KBM-7 (cell line): ENCODE data around the gene FASTKD1.
A peak's percentile ranks its signal among the peaks of the same experiment; 100 is the strongest.
"Not testable (repeated sequence)": the region's sequence is repeated elsewhere in the genome, so short reads cannot be mapped to it uniquely, and the experiment has no call there.

Experiments
- DNase-seq: peaks from one replicate; pipeline ENCODE4 v3.0.0-alpha.2; 2015
- in situ Hi-C: fragments of 300-500 bp; cut with MboI; formaldehyde crosslinking; loops from 2 replicates; pipeline ENCODE4 v1.14.3; 2020; ENCODE audit warnings: low sequenced_read_pairs, low pct_unique_long_range_greater_than_20kb, mixed read lengths

FASTKD1 gene

GRCh38 chr2:169573974-169574299 lies 272 bp upstream of the FASTKD1 start:
- in situ Hi-C loops = no loop called here
- no peak for DNase-seq

- no peak for DNase-seq
Observed at GRCh38 chr2:169572821-169573159, 875 bp downstream of the FASTKD1 start.

GRCh38 chr2:169572189-169572588 lies 1.5 kb downstream of the FASTKD1 start:
- in situ Hi-C loops = no loop called here
- no peak for DNase-seq

More at GRCh38 chr2:169572821-169573159, 875 bp downstream of the FASTKD1 start:
- in situ Hi-C loops = no loop called here

GRCh38 chr2:169571571-169571970 lies 2.1 kb downstream of the FASTKD1 start:
- in situ Hi-C loops = no loop called here
- DNase-seq = no peak

GRCh38 chr2:169570752-169571151 lies 2.9 kb downstream of the FASTKD1 start:
- DNase-seq, in situ Hi-C loops: not testable (repeated sequence)

- no peak for DNase-seq
- in situ Hi-C loops = no loop called here
Observed at GRCh38 chr2:169569948-169570347, 3.7 kb downstream of the FASTKD1 start.

- in situ Hi-C loops = no loop called here
- DNase-seq = no peak
Observed at GRCh38 chr2:169565686-169566085, 8.0 kb downstream of the FASTKD1 start.

GRCh38 chr2:169562519-169562918 lies 11.1 kb downstream of the FASTKD1 start:
- in situ Hi-C loops = no loop called here
- DNase-seq = peak; percentile 30

GRCh38 chr2:169562084-169562483 lies 11.6 kb downstream of the FASTKD1 start:
- in situ Hi-C loops, DNase-seq: not testable (repeated sequence)

- no peak for DNase-seq
- in situ Hi-C loops = no loop called here
Observed at GRCh38 chr2:169561364-169561763, 12.3 kb downstream of the FASTKD1 start.

- no peak for DNase-seq
- in situ Hi-C loops = no loop called here
Observed at GRCh38 chr2:169546756-169547155, 26.9 kb downstream of the FASTKD1 start.

- in situ Hi-C loops = no loop called here
Observed at GRCh38 chr2:169542433-169542832, 31.2 kb downstream of the FASTKD1 start.

GRCh38 chr2:169540146-169540545 lies 33.5 kb downstream of the FASTKD1 start:
- no peak for DNase-seq
- in situ Hi-C loops = no loop called here

More at GRCh38 chr2:169542433-169542832, 31.2 kb downstream of the FASTKD1 start:
- DNase-seq = no peak

- in situ Hi-C loops = not testable (repeated sequence)
Observed at GRCh38 chr2:169539460-169539859, 34.2 kb downstream of the FASTKD1 start.

GRCh38 chr2:169528271-169528701 lies 45.4 kb downstream of the FASTKD1 start:
- in situ Hi-C loops = no loop called here
- DNase-seq = peak; percentile 81

More at GRCh38 chr2:169539460-169539859, 34.2 kb downstream of the FASTKD1 start:
- not testable (repeated sequence) for DNase-seq

- in situ Hi-C loops = no loop called here
Observed at GRCh38 chr2:169526451-169526850, 47.2 kb downstream of the FASTKD1 start.

GRCh38 chr2:169525434-169525833 lies 48.2 kb downstream of the FASTKD1 start:
- in situ Hi-C loops = no loop called here
- no peak for DNase-seq

More at GRCh38 chr2:169526451-169526850, 47.2 kb downstream of the FASTKD1 start:
- DNase-seq = no peak

- no peak for DNase-seq
- in situ Hi-C loops = no loop called here
Observed at GRCh38 chr2:169523681-169524080, 50.0 kb downstream of the FASTKD1 start.

GRCh38 chr2:169520896-169521295 lies 52.8 kb downstream of the FASTKD1 start:
- DNase-seq = no peak
- in situ Hi-C loops = no loop called here

GRCh38 chr2:169516488-169516995 lies 57.1 kb downstream of the FASTKD1 start:
- in situ Hi-C loops = not testable (repeated sequence)

GRCh38 chr2:169514758-169515157 lies 58.9 kb downstream of the FASTKD1 start:
- in situ Hi-C loops, DNase-seq: not testable (repeated sequence)

More at GRCh38 chr2:169516488-169516995, 57.1 kb downstream of the FASTKD1 start:
- not testable (repeated sequence) for DNase-seq
